HepG2 (cell line): ENCODE measurements around the gene SLC38A8. TPM values are rescaled to one million over a fixed set of nuclear protein-coding genes. Genes with fewer than 3 reads are reported as not detected.
A peak's percentile ranks its signal among the peaks of the same experiment; 100 is the strongest.

Experiments
- CBX5 ChIP-seq: sonication (generic); formaldehyde crosslinking; IDR thresholded peaks from 2 replicates; pipeline ENCODE4 v1.4.0; 2020; ENCODE audit warnings: missing genetic modification reagents, borderline replicate concordance
- FOSL1 ChIP-seq: sonication (generic); formaldehyde crosslinking; IDR thresholded peaks from 2 replicates; pipeline ENCODE4 v1.9.0; 2021; ENCODE audit warnings: missing genetic modification reagents, borderline replicate concordance
- HDAC1 ChIP-seq: sonication (generic); formaldehyde crosslinking; IDR thresholded peaks from 2 replicates; pipeline ENCODE4 v1.5.1; 2020; ENCODE audit warnings: mild to moderate bottlenecking, missing genetic modification reagents
- HNF4A ChIP-seq: sonication (generic); formaldehyde crosslinking; IDR thresholded peaks from 2 replicates; pipeline ENCODE4 v1.4.0; 2020; ENCODE audit warnings: missing genetic modification reagents
- HOXA9 ChIP-seq: sonication (generic); formaldehyde crosslinking; IDR thresholded peaks from 2 replicates; pipeline ENCODE4 v1.8.1; 2022; ENCODE audit warnings: missing genetic modification reagents, mild to moderate bottlenecking, moderate library complexity, borderline replicate concordance
- PPARG ChIP-seq: conservative IDR thresholded peaks from 2 replicates; pipeline ENCODE4 v1.6.1; 2016; ENCODE audit warnings: missing biosample characterization, missing genetic modification reagents
- RAD21 ChIP-seq: fragments of 450-650 bp; formaldehyde crosslinking; IDR thresholded peaks from 2 replicates; pipeline ENCODE4 v1.5.0; 2020; ENCODE audit warnings: mild to moderate bottlenecking
- TEAD3 ChIP-seq: optimal IDR thresholded peaks from 2 replicates; pipeline ENCODE3; 2016; ENCODE audit warnings: borderline replicate concordance
- ZBTB21 ChIP-seq: sonication (generic); formaldehyde crosslinking; IDR thresholded peaks from 2 replicates; pipeline ENCODE4 v1.4.0; 2020; ENCODE audit warnings: missing genetic modification reagents
- ZFAT ChIP-seq: sonication (generic); formaldehyde crosslinking; conservative IDR thresholded peaks from 2 replicates; pipeline ENCODE4 v1.8.1; 2023; ENCODE audit warnings: missing genetic modification reagents, inconsistent platforms
- ZFP36L2 ChIP-seq: sonication (generic); formaldehyde crosslinking; IDR thresholded peaks from 2 replicates; pipeline ENCODE4 v1.4.0; 2020; ENCODE audit warnings: missing genetic modification reagents
- ZNF205 ChIP-seq: IDR thresholded peaks from 2 replicates; pipeline ENCODE4 v1.6.1; 2018; ENCODE audit warnings: missing biosample characterization, missing genetic modification reagents
- ZNF235 ChIP-seq: sonication (generic); formaldehyde crosslinking; IDR thresholded peaks from 2 replicates; pipeline ENCODE4 v1.8.1; 2023; ENCODE audit warnings: mild to moderate bottlenecking, missing genetic modification reagents, borderline replicate concordance
- ZNF547 ChIP-seq: sonication (generic); formaldehyde crosslinking; IDR thresholded peaks from 2 replicates; pipeline ENCODE4 v1.5.1; 2020; ENCODE audit warnings: mild to moderate bottlenecking, missing genetic modification reagents
- ZNF605 ChIP-seq: sonication (generic); formaldehyde crosslinking; IDR thresholded peaks from 2 replicates; pipeline ENCODE4 v1.8.0; 2022; ENCODE audit warnings: mild to moderate bottlenecking, missing genetic modification reagents
- ZNF619 ChIP-seq: sonication (generic); formaldehyde crosslinking; IDR thresholded peaks from 2 replicates; pipeline ENCODE4 v1.4.0; 2020; ENCODE audit warnings: mild to moderate bottlenecking, missing genetic modification reagents
- polyA plus RNA-seq, 8 experiments: library from polyadenylated mRNA; depleted of rRNA in 3 of 8; stranded (reverse) in 7 of 8; unstranded in 1 of 8; fragments of >200 nt; fragmentation: Illumina TruSeq in 4 of 8; extraction: Trizol in 4 of 8; gene quantifications; 2 replicates each; pipeline versions ENCODE4 v1.2.1 to v1.2.3, GENCODE V29; 2011 to 2016; ENCODE audit warnings: low read depth in 4 of 8, missing spikeins in 1 of 8, mixed read lengths in 1 of 8; ENCODE audit not compliant: insufficient read depth in 1 of 8
- total RNA-seq, 5 experiments: library from RNA; depleted of rRNA; stranded (reverse); fragments of >200 nt; fragmentation: Illumina TruSeq; extraction: Trizol; gene quantifications; 2 replicates each; pipeline ENCODE4 v1.2.3, GENCODE V29; 2016; ENCODE audit warnings: low read depth in 1 of 5
- TF ChIP-seq, protein P1 (sequence below): sonication (generic); formaldehyde crosslinking; IDR thresholded peaks from 2 replicates; pipeline ENCODE4 v1.5.1; 2020; ENCODE audit warnings: mild to moderate bottlenecking, missing genetic modification reagents, moderate library complexity
- TF ChIP-seq, protein P2 (sequence below): sonication (generic); formaldehyde crosslinking; IDR thresholded peaks from 2 replicates; pipeline ENCODE4 v1.4.0; 2020; ENCODE audit warnings: low read depth, mild to moderate bottlenecking, missing genetic modification reagents

Gene SLC38A8
- total and polyA plus RNA-seq, 2 of the 13 experiments (the other 11 are each of a cell fraction or from before 2014, with no cell fraction given) = 0.24 to 0.37 TPM

DNA sequence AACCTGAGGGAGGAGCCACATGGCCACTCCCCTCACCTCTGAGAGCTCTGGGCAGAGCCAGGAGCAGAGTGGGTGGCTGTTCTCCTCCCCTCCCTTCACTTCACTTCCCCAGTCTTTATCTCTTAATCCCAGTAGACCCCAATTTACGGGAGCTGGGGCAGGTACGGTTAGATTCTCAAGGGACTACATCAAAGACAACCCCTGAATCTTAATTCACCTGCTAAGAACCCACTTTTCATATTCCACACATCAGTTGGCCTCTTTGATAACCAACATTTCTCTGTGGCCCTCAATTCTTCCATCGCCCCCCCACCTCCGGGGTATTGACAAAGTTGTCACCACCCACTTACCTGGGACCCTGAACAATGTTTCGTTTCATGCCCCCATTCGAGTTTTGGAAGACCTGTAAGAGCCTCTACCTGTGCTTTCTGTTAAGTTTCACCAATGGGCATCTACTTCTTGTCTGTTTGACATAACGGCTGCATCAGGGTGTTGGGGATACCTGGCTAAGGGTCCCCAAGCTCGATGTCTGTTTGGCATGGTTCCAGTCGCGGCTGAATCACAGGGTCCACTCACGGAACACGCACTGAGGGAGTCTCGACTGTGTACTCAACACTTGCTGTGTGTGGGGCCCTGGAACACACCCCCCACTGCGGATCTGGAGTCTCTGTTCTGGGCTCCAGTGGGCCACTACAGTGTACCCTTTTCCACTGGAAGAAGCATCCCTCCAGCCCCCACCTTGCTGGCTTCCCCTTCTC is 27.8 kb downstream of the SLC38A8 start (continued):
- TF ChIP-seq, protein P1, sequence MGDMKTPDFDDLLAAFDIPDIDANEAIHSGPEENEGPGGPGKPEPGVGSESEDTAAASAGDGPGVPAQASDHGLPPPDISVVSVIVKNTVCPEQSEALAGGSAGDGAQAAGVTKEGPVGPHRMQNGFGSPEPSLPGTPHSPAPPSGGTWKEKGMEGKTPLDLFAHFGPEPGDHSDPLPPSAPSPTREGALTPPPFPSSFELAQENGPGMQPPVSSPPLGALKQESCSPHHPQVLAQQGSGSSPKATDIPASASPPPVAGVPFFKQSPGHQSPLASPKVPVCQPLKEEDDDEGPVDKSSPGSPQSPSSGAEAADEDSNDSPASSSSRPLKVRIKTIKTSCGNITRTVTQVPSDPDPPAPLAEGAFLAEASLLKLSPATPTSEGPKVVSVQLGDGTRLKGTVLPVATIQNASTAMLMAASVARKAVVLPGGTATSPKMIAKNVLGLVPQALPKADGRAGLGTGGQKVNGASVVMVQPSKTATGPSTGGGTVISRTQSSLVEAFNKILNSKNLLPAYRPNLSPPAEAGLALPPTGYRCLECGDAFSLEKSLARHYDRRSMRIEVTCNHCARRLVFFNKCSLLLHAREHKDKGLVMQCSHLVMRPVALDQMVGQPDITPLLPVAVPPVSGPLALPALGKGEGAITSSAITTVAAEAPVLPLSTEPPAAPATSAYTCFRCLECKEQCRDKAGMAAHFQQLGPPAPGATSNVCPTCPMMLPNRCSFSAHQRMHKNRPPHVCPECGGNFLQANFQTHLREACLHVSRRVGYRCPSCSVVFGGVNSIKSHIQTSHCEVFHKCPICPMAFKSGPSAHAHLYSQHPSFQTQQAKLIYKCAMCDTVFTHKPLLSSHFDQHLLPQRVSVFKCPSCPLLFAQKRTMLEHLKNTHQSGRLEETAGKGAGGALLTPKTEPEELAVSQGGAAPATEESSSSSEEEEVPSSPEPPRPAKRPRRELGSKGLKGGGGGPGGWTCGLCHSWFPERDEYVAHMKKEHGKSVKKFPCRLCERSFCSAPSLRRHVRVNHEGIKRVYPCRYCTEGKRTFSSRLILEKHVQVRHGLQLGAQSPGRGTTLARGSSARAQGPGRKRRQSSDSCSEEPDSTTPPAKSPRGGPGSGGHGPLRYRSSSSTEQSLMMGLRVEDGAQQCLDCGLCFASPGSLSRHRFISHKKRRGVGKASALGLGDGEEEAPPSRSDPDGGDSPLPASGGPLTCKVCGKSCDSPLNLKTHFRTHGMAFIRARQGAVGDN (CRISPR knock-in tag) = 0 out of 2 replicates have a peak, but pooled peaks have one; percentile 3
- no peak for TF ChIP-seq PPARG
- no peak for TF ChIP-seq CBX5 (CRISPR knock-in tag)
- TF ChIP-seq ZBTB21 = no peak
- TF ChIP-seq HNF4A (CRISPR knock-in tag) = no peak
- TF ChIP-seq HOXA9 (CRISPR knock-in tag) = no peak
- 0 out of 2 replicates have a peak, but pooled peaks have one; percentile 30 for TF ChIP-seq ZNF605 (CRISPR knock-in tag)
- no peak for TF ChIP-seq ZFP36L2 (CRISPR knock-in tag)
- TF ChIP-seq ZNF205 = no peak
- TF ChIP-seq ZNF547 (CRISPR knock-in tag) = no peak
- TF ChIP-seq ZFAT = no peak
- no peak for TF ChIP-seq FOSL1 (CRISPR knock-in tag)
- no peak for TF ChIP-seq HDAC1 (CRISPR knock-in tag)
- no peak for TF ChIP-seq TEAD3
- TF ChIP-seq ZNF235 (CRISPR knock-in tag) = no peak
- peak; percentile 39; the same call in 1 of the 2 replicates for TF ChIP-seq ZNF619 (CRISPR knock-in tag)
- TF ChIP-seq, protein P2, sequence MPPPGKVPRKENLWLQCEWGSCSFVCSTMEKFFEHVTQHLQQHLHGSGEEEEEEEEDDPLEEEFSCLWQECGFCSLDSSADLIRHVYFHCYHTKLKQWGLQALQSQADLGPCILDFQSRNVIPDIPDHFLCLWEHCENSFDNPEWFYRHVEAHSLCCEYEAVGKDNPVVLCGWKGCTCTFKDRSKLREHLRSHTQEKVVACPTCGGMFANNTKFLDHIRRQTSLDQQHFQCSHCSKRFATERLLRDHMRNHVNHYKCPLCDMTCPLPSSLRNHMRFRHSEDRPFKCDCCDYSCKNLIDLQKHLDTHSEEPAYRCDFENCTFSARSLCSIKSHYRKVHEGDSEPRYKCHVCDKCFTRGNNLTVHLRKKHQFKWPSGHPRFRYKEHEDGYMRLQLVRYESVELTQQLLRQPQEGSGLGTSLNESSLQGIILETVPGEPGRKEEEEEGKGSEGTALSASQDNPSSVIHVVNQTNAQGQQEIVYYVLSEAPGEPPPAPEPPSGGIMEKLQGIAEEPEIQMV = no peak
- 0 out of 2 replicates have a peak, but pooled peaks have one; percentile 9 for TF ChIP-seq RAD21 (CRISPR knock-in tag)
